HG03558 (cell line): ENCODE measurements around the gene RAD18.

ENCODE experiments used
- ATAC-seq: cut with Tn5 transposase; IDR thresholded peaks from one replicate; pipeline ENCODE4 v1.9.1; 2021; ENCODE audit warnings: moderate number of reproducible peaks; ENCODE audit not compliant: unreplicated experiment; ENCODE audit errors: extremely low read depth

Gene RAD18

GRCh38 chr3:8839607-8840325, 123.5 kb downstream of the RAD18 start:
- ATAC-seq = no peak

GRCh38 chr3:8838765-8839423, 124.4 kb downstream of the RAD18 start:
- no peak for ATAC-seq

- no peak for ATAC-seq
Measured at GRCh38 chr3:8838234-8838633, 125.0 kb downstream of the RAD18 start.

DNA sequence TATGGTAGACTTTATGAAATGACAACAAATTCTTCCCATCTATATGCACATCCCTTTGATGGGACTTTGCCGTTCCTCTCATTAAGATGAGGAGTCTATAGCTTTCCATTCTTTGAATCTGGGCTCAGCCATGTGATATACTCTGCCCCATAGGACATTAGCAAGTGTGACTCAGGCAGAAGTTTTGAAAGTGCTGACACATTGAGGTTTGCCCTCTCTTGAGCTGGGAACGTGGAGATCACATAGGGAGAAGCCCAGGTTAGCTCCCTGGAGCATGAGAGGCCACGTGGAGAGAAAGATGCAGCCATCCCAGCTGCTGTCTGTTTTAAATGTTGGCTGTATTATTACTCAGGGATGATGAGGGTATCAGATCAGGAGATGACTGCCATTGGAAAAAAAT, 126.1 kb downstream of the RAD18 start:
- no peak for ATAC-seq

- ATAC-seq = no peak
Measured at GRCh38 chr3:8836096-8836495, 127.2 kb downstream of the RAD18 start.

DNA sequence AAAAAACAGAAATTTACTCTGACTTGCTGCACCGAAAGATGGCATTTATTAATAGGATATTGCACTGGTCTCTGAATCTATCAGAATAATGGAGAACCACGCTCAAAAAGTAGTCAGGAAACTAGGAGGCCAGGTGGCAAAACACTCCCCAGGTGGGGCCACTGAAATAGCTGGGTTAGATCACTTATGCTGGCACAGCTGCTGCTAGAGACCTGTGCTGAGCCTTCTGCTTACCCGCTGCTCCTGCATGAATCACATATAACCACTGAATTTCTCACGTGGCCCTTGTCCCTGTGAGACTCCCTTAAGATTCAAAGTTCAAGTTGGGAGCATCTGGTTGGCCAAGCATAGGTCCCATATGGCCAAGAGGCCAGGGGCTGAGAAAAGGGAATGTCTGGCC, 127.9 kb downstream of the RAD18 start:
- ATAC-seq = no peak

DNA sequence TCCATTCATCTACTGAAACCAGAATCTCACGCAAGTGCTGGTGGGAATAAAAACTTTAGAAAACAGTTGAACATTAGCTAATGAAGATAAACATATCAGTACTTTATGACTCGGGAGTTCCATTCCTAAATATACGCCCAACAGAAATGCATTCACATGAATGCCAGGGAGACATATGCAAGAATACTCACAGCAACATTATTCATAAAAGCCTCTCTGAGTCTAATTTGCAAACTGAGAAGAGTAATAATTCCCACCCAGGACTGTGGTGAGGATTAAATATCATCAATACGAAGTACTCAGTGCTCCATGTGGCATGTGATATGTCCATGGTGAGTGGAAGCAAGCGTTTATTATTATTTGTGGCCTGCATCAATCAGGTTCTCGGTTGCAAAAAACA, 128.3 kb downstream of the RAD18 start:
- ATAC-seq = no peak

GRCh38 chr3:8827641-8828040, 135.6 kb downstream of the RAD18 start:
- ATAC-seq = no peak
